SIG-M5 treated with dmso at 0.1 percent for 504 hours (cell line): ENCODE measurements around the gene EIF3F.

ENCODE experiments used
- DNase-seq: peaks from one replicate; lab custom pipeline; 2025; ENCODE audit not compliant: unreplicated experiment; lab: John Stamatoyannopoulos, UW

EIF3F gene

DNA sequence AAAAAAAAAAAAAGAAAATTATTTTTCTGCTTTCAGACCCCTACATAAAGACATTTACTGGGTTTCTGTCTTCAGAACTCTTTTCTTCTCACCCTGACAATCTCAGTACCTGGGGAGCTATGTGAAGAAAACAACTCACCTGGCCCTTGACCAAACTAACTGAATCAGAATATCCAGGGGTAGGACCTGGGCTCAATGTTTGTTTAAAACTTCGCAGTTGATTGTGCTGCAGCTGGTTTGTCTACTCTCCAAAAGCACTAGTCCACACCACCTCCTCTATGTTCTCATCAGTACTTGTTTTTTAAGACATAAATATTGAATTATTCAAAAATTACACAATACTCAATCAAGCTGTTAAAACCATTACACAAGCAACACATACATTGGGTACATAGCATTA, 34.8 kb downstream of the EIF3F start:
- DNase-seq: no peak

DNA sequence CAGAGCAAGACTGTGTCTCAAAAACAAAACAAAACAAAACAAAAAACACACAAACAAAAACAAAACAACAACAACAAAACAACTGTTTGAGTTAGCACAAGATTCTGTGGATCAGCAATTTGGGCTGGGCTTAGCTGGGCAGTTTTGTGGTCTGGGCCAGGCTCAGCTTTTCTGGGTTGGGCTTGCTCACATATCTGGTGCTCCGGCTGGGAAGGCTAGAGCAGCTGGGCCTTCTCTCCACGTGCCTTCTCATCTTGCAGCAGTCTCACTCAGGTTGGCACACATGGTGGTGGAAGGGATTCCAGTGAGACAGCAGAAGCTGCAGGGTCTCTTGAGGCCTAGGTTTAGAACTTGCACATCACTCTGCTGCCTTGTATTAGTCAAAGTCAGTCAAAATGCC, 35.7 kb downstream of the EIF3F start:
- DNase-seq: no peak

DNA sequence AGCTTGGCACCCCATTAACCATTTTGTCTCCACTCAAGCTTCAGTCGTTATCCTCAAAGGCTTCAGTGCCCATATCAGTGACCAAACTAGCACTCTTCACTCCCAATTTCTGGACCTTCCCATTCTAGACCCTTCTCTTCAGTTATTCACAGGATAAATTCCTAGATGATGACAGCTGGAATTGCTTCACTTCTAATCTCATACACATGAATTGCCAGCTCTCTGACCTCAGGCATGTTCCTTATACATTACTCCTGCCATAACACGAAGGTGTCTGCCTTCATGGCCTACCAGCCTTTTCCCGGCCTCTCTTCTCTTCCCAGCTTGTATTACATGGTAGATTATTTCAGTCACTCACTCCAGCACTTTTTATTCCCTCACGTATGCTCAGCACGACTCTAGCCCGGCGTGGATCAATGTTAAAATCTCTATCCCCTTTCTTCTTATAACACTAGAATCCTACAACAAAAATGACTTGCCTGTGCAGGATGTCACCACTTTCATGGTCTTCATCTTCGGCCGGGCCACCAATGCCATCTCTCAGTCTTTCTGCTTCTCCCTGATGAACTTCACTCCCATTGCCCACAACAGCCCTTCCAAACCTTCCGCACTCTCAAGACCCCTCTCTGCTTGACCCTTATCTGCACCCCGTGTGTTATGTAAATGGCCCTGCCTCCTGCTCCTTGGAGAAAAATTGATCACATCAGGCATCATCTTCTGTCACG, 36.9 kb downstream of the EIF3F start:
- no peak for DNase-seq

DNA sequence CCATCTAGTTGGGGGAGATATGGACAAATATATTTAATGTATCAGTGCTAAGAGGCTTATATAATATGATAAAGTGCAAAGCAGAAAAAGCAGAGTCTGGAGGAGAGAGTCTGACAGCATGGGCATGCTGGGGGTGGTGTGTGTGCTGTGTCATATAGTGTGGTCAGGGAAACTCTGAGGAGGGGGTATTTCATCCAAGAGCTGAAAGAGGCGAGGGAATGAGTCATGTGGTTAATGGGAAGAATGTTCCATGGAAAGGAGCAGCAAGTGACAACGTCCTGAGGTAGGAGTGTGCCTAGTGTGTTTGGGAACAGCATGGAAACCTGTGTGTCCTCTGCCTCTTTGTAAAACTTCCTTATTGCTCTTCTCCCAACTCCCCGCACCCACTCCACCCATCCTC, 38.0 kb downstream of the EIF3F start:
- DNase-seq: no peak

DNA sequence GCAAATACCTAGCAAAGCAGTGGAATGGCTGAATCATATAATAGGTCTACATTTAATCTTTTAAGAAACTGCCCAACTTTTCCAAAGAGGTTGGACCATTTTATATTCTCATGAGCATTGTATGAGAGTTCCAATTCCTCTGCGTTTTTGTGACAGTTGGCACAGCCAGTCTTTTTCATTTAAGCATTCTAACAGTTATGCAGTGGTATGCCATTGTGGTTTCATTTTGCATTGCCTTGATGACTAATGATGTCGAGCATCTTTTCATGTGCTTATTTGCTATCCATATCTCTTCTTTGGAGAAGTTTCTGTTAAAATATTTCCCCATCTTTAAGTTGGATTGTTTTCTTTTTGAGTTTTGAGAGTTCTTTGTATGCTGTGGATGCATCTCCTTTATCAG, 38.7 kb downstream of the EIF3F start:
- no peak for DNase-seq

DNA sequence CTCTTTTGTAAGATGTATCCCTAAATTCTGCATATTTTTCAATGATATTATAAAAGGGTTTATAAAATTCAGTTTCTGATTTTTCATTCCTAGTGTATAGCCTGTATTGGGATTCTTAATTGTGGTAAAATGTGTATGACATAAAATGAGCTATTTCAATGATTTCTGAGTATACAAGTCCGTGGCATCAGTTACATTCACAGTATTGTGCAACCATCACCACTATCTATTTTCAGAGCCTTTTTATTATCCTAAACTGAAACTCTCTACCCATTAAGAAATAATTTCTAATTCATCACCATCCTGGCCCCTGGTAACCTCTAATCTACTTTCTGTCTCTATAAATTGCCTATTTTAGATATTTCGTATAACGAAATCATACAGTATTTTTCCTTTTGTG, 39.8 kb downstream of the EIF3F start:
- peak; percentile 8 for DNase-seq

DNA sequence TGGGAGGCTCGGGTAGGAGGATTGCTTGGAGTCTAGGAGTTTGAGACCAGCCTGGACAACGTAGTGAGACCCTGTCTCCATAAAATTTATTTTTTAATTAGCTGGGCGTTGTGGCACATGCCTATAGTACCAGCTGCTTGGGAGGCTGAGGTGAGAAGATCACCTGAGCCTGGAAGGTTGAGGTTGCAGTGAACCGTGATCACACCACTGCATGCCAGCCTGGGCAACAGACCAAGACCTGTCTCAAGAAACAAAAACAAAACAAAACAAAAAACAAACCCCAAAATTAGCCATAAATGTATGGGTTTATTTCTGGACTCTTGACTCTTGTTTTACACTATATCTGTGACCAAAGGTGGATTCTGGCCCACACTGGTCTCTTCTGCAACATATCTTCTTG, 41.6 kb downstream of the EIF3F start:
- DNase-seq: no peak

DNA sequence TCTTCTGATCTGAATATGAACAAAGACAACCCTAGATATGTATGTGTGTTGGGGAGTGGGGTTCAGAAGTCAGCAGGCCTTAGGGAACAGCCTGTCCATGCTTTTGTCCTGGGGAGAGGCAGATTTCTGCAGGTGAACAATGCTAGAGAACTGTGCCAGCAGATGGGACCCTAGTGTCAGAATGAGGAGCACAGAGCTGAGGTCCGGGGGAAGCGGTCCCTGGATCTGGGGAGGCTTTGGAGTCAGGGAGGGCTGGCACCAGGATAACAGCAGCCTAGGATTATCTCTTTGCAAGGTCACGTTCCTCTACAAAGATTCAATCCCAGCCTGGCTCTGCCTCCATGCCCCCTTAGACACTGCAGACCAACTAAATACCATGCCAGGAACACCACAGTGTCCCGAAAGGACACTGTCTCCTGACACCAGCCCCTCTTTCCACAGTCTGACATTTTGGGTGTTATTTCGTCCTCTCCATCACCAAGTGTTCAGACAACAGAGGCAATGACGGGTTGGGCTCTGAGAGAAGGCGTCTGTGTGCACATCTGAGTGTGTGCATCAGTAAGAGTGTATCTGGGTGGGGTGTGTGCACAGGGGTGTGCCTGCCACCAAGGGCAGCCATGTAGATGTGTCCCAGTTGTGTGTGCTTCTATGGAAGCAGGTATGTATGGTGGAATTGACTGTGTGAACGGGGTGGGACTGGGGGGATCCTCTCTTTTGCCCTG, 43.5 kb downstream of the EIF3F start:
- no peak for DNase-seq

DNA sequence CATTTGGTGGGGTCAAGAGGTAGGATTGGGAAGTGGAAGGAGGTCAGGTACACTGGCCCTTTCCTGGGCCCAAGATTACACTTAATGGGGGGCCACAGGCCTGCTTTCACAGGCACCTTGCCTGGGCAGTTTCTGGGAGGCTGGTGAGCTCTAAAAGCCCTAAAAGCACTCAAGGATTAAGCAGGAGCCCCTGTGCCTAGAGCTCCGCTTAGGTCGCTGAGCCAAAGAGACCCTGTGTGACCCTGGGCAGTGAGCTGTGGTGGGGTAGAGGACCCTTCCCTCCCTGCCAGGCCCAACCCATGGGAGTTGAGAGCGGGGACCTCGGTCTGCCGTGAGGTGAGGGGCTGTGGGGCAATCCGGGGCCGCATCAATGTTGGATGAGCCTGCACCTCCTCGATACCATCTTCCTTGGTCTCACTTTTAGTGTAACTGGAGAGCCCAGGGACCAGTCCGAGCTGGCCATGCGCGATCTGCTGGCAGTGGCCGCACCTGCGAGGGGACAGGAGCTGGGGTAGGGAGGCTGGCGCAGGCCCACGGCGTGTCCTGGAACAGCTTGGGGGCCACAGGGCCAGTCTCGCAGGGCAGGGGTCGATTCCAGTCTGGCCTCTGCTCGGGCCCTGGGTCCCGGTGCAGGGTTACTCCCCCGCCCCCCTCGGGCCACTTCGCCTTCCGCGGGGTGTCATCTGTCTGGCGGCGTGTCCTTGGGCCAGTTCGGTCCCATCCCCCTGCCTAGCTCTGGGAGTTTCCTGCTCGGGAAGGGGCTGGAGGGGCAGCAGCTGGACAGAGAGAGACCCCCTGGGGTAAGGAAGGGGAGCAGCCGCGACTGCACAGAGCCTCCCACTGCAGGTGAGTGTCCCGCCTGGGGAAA, 44.3 kb downstream of the EIF3F start:
- no peak for DNase-seq

DNA sequence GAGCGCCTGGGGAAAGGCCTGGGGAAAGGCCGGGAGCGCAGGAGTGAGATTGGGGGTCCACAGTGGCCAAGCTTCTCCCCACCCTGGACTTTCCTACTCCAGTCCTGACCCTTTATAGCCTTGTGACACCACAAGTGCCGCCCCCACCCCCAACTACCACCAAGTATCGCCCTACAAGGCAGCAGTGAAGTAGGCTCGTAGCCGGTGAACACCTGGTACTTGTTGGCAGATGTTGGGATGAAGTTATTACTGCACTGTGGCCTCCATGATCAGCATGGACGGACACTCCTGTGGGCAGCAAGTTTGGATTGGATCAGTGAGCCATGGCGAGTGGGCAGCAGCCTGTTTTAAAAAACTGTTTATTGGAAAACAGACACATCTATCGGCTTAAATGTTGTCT, 45.0 kb downstream of the EIF3F start:
- no peak for DNase-seq

DNA sequence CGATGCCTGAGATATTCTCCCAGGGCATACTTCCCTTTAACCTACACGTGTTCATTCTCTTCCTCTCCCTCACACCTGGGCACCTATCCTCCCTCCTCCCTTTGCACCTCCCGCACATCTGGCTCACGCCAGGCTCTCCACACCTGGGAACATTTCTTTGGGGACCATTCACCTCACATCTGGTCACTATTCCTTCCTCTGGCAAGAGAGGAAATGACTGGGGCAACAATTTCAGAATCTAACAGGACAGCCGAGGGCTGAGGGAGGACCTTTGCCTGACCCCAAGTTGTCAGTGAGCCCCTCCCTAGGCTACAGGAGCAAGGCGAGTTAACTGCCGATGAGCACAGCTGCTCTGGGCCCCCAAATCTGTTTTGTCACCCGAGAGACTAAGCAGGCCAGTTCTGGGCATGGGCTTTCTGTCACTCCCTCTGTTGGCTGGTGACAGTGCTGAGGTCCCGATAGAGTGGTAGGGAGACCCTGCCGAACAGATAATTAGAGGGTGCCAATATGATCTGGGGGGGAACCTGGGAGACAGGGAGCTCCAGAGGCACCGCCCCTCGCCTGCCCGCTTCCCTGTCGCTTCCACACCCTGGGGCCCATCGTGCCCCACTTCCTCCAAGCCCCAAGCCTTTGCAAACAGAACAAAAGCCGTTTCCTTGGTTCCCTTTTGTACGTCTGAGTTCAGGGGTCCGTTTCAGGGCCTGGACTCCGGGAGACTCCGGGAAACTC, 45.6 kb downstream of the EIF3F start:
- DNase-seq: no peak

DNA sequence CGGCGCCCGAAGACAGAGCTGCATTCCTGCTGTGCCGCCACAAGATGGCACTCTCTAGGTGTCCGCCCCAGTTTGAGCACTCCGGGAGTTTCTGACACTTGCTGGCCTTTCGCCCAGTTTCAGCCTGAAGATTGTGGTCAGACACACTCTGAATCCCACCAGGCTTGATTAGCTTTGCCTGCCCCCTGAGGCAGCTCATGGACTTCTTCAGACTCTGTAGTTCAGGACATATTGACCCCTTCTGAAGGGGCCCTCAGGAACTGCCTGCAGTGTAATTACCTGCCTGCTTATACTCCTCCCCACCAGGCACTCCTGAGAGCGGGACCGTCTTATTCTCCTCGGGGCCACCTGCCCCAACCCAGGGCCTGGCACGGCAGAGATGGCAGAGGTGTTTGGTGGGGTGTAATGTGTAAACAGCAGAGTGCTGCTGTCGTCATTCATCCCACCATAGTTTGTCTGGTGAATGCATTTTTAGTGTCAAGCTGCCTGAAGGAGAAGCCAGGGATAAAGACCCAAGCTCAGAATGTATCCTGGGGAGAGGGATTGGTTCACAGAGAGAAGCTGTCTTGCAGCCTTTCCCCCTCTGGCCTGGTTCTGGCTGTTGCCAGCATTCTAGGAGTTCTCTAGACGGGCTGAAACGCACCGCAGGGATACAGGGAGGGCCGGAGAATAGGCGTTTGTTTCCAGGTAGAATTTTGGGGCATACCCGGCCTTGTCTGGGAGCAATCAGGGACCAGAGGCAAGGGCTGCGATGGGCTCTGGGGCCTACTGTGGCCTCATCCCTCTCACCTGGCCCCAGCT, 46.4 kb downstream of the EIF3F start:
- DNase-seq: peak; percentile 44

DNA sequence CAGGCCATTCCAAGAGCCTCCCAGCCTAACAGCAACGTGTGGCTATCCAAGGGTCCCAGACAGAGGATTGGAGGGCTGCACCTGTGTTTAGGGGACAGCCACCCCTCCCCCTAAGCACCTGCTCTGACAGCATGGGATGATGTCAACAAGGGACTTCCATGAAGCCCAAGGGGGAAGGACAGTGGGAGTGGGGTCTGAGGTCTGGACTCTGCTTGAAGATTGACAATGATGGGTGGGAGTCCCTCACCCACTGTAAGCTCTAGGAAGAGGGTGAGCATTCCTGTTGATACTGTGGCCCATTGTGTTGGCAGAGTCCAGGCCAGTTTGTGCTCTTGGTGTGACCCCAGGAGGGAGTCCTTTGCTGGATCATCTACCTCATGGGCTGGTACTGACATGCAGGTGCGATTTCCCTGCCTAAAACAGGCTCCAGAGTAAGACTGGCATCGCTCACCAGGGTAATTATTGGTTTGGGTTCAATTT, 47.0 kb downstream of the EIF3F start:
- no peak for DNase-seq

DNA sequence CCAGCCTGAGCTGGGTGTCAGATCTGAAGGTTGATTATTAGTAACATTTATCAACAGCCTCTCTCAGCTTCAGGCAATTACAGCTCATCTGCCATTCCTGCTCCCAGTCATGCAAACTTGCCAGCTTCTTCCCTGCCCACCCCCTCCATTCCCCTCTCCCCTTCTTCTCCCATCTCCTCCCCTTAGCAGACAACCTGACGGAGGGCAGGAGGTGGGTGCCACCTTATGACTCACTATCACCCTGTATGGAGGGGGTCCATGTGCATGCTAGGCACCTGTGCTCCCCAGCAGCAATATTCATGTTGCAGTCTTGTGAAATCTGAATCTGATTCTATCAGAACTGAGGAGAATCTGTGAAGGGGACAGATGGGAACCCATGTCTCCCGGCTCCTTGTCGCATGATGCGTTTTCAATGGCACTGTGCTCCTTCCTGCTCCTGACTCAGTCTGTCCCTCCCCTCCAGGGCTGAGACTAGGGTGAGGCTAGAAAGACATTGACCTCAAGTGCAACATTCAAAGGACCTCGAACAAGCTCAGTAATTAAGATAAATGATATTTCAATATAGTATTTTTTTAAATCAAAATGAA, 47.6 kb downstream of the EIF3F start:
- no peak for DNase-seq

DNA sequence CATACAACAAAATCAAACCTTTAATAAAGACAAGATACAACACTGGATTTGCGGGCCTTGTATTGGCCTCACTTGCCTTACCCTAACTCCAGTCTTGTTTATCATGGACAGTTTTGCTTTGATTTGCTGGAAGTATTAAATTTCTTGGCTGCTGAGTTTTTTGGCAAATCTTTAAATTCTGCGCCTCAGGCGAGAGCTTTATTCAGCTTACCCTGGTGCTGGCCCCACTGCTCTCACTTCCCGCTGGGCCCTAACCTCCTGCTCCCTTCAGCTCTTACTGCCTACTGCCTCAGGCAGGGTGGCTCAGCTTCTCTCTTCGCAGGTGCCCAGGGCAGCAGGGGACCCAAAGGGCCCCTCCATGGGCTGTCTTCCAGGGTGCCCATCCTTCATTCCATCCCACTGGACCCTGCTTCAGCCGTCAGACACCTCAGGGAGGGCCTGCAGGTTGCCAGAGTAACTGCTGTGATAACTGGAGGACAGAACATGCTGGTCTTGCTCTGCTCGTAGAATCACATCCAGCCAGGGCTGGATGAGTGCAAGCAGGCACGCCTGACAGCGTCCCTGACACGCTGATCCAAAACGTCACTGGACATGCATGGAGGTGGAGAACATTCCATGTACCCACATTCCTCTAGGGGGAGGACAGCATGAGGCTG, 48.2 kb downstream of the EIF3F start:
- no peak for DNase-seq

DNA sequence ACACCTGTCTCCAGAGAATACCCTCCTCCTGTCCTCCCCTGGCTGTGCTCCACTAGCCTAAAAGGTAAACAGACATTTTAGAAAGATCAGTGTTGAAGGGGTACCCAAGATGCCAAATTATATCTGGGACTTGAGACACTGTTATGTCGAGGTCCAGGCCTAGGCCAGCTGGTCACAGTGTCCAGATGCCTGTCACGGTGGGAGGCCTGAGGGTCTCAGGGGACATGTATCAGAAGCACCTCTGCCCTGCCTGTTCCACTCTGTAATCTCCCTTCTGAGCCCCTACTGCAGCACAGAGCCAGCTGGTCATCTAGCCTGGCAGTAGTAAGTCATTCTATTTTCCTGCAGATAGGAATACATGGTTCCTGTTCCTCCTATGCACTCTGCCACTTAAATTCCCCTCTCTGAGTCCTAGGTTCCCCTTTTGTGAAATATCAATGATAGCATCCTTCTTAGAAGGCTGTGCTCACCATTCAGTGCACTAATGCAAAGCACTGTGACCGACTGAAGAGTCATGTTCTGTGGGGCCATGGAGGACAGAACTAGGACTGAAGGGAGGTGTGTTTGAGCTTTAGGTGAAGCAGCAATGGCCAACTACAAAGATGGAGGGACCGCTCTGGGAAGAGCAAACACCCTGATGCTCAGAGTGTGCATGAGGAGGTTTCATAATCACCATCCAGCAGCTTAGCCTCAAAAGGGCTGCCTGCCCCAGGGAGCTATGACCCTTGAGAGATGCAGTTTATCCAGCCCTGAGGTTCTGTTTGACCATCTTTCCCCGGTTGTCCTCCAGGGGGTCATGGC, 49.1 kb downstream of the EIF3F start:
- no peak for DNase-seq

DNA sequence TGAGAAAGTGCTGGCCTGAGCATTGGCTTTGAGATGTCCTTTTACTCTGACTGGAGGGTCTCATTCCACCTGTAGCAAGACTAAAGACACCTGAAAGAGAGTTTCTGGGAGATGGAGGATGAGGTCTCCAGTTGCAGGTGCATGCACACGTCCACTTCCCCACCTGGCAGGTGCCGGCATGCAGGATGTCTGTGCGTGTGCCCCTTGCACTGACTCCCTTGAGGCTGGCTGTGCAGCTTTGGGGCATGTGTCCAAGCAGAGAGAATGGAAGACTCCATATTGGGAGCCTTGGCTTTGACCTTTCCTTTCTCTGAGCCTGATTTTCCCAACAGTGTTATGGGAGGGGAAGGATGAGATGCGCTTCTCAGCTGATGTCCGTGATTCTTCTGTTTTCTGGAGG, 49.8 kb downstream of the EIF3F start:
- DNase-seq: no peak

DNA sequence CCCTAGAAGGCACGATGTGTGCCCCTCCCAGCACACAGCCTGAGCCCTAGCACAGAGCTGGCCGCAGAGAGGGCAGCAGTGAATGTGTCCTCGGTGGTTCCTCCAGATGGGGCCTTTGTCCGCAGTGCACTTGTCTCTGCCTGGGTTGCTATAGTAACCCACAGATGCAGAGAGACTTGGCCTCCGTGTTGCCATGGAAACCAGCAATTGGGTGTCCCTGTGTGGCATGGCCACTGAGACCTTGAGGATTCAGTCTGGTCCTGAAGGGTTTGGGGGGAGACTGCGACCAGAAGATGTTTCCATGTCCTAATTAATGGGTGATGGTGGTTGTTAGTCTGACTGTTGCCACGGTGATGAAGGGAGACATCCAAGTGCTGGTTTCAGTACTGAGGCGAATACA, 51.3 kb downstream of the EIF3F start:
- DNase-seq: no peak
